ENCODE data around the gene SPRING1. TPM values are rescaled to one million over a fixed set of nuclear protein-coding genes. Genes with fewer than 3 reads are reported as not detected.
"Not testable (repeated sequence)": the region's sequence is repeated elsewhere in the genome, so short reads cannot be mapped to it uniquely, and the experiment has no call there.

SPRING1 gene
- total and polyA plus RNA-seq, 4 donors = 41.8 to 116 (median 79.3) TPM

DNA sequence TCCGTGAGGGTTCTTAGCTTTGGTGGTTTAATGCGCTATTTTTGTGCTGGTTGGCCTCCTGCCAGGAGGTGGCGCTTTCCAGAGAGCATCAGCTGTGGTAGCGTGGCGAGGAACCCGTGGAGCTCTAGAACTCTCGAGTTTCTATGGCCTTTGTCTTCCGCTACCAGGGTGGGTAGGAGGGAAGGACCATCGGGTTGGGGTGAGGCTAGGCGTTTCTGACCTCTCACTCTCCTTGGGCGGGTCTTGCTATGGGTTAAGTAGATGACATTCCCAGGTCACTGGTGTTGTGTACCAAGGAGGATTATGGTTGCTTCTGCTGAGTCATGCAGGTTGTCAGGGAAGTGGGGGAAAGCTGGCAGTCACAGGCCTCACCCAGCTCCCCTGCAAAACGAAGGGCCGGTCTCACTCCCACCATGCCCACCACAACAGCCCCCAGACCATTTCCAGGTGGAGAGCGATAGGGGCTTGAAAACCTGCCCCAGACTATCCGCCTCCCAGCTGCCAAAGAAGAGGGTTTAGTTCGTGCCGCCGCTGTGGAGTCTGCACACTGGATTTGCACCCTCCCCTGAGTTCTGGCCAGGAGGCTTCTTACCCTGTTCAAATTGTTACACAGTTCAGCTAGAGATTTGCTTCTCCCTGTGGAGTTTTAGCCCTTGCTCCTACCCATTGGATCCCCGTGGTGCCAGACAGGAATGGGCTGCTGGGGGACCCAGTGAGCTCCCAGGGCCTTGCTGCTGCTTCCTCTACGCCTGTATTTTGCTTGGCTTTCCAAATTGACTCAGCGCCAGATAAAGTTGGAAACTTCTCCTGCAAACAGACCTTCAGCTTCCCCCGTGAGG is 22.1 kb upstream of the SPRING1 start:
- no peaks in the 10 kb centered on the region for H3K9me3 ChIP-seq (ENCODE audit: control insufficient read depth in 4 of 4, insufficient read depth in 3 of 4, low read length in 3 of 4)
- H3K4me1 ChIP-seq (ENCODE audit: control insufficient read depth in 5 of 5, insufficient read depth in 5 of 5, low read length in 5 of 5) = peaks cover 0 to 3% (median 0%) of the 10 kb centered on the region in 5 donors
- 71 to 81% methylated on average over 22 of the region's 22 CpGs for WGBS, 2 donors
- peaks cover 0 to 1% (median 0%) of the 10 kb centered on the region in 4 donors for H3K36me3 ChIP-seq (ENCODE audit: control insufficient read depth in 4 of 4, insufficient read depth in 4 of 4, low read length in 4 of 4)
- ATAC-seq (ENCODE audit: insufficient read depth, low FRiP score) (no peak), DNase-seq (peak in 2 of 3 donors; percentile 37 to 55)
- TF ChIP-seq, protein P1, sequence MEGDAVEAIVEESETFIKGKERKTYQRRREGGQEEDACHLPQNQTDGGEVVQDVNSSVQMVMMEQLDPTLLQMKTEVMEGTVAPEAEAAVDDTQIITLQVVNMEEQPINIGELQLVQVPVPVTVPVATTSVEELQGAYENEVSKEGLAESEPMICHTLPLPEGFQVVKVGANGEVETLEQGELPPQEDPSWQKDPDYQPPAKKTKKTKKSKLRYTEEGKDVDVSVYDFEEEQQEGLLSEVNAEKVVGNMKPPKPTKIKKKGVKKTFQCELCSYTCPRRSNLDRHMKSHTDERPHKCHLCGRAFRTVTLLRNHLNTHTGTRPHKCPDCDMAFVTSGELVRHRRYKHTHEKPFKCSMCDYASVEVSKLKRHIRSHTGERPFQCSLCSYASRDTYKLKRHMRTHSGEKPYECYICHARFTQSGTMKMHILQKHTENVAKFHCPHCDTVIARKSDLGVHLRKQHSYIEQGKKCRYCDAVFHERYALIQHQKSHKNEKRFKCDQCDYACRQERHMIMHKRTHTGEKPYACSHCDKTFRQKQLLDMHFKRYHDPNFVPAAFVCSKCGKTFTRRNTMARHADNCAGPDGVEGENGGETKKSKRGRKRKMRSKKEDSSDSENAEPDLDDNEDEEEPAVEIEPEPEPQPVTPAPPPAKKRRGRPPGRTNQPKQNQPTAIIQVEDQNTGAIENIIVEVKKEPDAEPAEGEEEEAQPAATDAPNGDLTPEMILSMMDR (IDR thresholded peaks at IDR 0.05; ENCODE audit: control extremely low read depth, extremely low read depth) = no peak
- no peak overlapping the region for H3K4me3 ChIP-seq
- no peak overlapping the region for H3K27ac ChIP-seq (ENCODE audit: low read depth in 1 of 2, low read length in 1 of 2)
- H3K27me3 ChIP-seq (ENCODE audit: control insufficient read depth in 3 of 3, insufficient read depth in 3 of 3, low read length in 2 of 3) = no peaks in the 10 kb centered on the region
- H3K9ac ChIP-seq (ENCODE audit: insufficient read depth in 1 of 2, low read length in 2 of 2) = no peak overlapping the region

DNA sequence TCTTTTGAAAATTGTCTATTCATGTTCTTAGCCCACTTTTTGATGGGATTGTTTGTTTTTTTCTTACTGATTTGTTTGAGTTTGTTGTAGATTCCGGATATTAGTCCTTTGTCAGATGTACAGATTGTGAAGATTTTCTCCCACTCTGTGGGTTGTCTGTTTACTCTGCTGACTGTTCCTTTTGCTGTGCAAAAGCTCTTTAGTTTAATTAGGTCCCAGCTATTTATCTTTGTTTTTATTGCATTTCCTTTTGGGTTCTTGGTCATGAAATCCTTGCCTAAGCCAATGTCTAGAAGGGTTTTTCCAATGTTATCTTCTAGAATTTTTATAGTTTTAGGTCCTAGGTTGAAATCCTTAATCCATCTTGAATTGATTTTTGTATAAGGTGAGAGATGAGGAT is 16.9 kb upstream of the SPRING1 start:
- H3K36me3 ChIP-seq (ENCODE audit: control insufficient read depth in 4 of 4, insufficient read depth in 4 of 4, low read length in 4 of 4); H3K27ac ChIP-seq (ENCODE audit: low read depth in 1 of 2, low read length in 1 of 2); H3K9me3 ChIP-seq (ENCODE audit: control insufficient read depth in 4 of 4, insufficient read depth in 3 of 4, low read length in 3 of 4); ATAC-seq (ENCODE audit: insufficient read depth, low FRiP score); H3K4me1 ChIP-seq (ENCODE audit: control insufficient read depth in 5 of 5, insufficient read depth in 5 of 5, low read length in 5 of 5); H3K9ac ChIP-seq (ENCODE audit: insufficient read depth in 1 of 2, low read length in 2 of 2); H3K27me3 ChIP-seq (ENCODE audit: control insufficient read depth in 3 of 3, insufficient read depth in 3 of 3, low read length in 2 of 3); H3K4me3 ChIP-seq; DNase-seq: not testable (repeated sequence)
- WGBS, 2 donors = 97 to 100% methylated on average over 1 of the region's 1 CpG

DNA sequence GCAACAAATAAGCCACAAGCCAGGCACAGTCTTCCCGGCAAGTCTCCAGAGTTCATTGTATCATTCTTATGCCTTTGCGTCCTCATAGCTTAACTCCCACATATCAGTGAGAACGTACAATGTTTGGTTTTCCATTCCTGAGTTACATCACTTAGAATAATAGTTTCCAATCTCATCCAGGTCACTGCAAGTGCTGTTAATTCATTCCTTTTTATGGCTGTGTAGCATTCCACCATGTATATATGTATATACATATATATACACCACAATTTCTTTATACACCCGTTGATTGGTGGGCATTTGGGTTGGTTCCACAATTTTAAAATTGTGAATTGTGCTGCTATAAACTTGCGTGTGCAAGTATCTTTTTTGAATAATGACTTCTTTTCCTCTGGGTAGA is 16.2 kb upstream of the SPRING1 start:
- H3K27ac ChIP-seq (ENCODE audit: low read depth in 1 of 2, low read length in 1 of 2); H3K9me3 ChIP-seq (ENCODE audit: control insufficient read depth in 4 of 4, insufficient read depth in 3 of 4, low read length in 3 of 4); ATAC-seq (ENCODE audit: insufficient read depth, low FRiP score); H3K36me3 ChIP-seq (ENCODE audit: control insufficient read depth in 4 of 4, insufficient read depth in 4 of 4, low read length in 4 of 4); H3K9ac ChIP-seq (ENCODE audit: insufficient read depth in 1 of 2, low read length in 2 of 2); DNase-seq; H3K4me1 ChIP-seq (ENCODE audit: control insufficient read depth in 5 of 5, insufficient read depth in 5 of 5, low read length in 5 of 5); H3K4me3 ChIP-seq; H3K27me3 ChIP-seq (ENCODE audit: control insufficient read depth in 3 of 3, insufficient read depth in 3 of 3, low read length in 2 of 3): not testable (repeated sequence)
- 97% methylated on average over 5 of the region's 5 CpGs for WGBS, 2 donors

DNA sequence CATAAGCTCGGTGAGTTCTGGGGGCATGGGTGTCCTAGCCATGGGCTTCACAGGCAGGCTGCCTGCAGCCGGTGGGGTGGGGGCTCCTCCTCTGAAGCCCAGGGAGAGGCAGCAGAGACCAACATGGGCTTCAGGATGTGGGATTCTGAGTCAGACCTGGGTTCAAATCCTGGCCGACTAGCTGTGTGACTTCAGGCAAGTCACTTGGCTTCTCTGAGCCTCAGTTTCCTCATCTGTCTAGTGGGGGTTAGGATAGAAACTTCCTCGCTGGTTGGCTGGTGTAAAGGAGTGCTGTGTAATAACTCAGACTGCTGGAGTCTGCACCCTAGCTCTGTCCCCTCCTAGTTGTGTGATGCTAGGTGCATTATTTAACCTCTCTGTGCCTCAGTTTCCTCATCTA is 12.4 kb upstream of the SPRING1 start:
- Histone ChIP-seq H3K9me3 (ENCODE audit: control insufficient read depth in 4 of 4, insufficient read depth in 3 of 4, low read length in 3 of 4) (no peaks in the 10 kb centered on the region), H3K27ac (ENCODE audit: low read depth in 1 of 2, low read length in 1 of 2) (no peak overlapping the region), H3K4me1 (ENCODE audit: control insufficient read depth in 5 of 5, insufficient read depth in 5 of 5, low read length in 5 of 5) (no peaks in the 10 kb centered on the region), H3K4me3 (no peak overlapping the region), H3K36me3 (ENCODE audit: control insufficient read depth in 4 of 4, insufficient read depth in 4 of 4, low read length in 4 of 4) (no peaks in the 10 kb centered on the region), H3K9ac (ENCODE audit: insufficient read depth in 1 of 2, low read length in 2 of 2) (no peak overlapping the region), H3K27me3 (ENCODE audit: control insufficient read depth in 3 of 3, insufficient read depth in 3 of 3, low read length in 2 of 3) (no peaks in the 10 kb centered on the region)
- TF ChIP-seq, protein P1 (IDR thresholded peaks at IDR 0.05; ENCODE audit: control extremely low read depth, extremely low read depth) = no peak
- DNase-seq (no peak), ATAC-seq (ENCODE audit: insufficient read depth, low FRiP score) (no peak)
- 96 to 100% methylated on average over 4 of the region's 4 CpGs for WGBS, 2 donors
